GM15510 (cell line): ENCODE results near the gene SNX3.

Experiments
- POLR2A ChIP-seq: IDR thresholded peaks from 3 replicates; pipeline ENCODE4 v1.6.1; 2011; ENCODE audit warnings: borderline replicate concordance; ENCODE audit not compliant: insufficient read length; ENCODE audit errors: extremely low read depth

Gene SNX3

DNA sequence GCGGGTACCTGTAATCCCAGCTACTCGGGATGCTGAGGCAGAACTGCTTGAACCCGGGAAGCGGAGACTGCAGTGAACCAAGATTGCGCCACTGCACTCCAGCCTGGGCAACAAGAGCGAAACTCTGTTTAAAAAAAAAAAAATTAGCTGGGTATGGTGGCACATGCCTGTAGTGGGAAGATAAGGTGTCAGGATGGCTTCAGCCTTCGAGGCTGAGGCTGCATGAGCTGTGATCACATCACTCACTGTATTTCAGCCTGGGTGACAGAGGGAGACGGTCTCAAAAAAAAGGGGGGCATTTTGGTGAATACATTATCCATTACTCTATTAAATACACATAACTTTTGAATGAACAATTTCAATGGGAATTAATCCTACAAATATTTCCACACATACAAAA, 32.4 kb downstream of the SNX3 start:
- no peak for TF ChIP-seq POLR2A

GRCh38 chr6:108227290-108227689, 33.5 kb downstream of the SNX3 start:
- TF ChIP-seq POLR2A, result no peak

DNA sequence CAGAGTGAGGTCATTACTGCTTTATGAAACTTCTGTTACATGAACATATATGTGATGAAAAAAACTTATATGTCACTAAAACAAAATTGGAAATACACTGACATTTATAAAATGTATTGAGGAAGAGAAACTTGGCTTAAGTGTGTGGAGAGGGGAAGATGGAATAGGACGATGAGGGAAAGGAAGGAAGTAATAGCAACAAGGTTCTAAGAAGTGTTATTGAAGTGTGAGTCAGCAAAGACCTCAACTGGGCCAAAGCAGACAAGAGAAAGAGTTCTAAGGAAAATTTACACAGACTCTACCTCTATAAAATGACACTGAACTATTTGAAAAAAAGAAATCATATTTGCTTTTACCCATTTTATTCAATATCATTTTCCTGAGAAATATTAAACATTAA, 38.3 kb downstream of the SNX3 start:
- no peak for TF ChIP-seq POLR2A

DNA sequence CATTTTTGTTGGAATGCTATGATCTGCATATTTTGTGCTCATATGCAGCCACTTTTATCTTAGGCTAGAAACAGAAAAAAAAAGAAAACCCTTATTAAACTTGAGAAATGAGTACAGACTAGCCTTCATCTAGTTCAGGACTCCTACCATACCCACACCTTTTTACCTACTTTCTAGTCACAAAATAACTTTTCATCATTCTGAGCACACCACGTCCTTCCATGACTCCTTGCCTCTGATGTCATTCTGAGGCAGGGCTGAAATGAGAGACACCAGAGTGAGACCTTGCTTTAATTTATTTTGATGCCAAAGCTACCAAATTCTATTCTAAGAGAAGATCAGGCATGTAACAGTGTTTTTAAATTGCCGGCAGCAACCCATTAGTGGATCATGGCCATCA, 38.8 kb downstream of the SNX3 start:
- no peak for TF ChIP-seq POLR2A

- no peak for TF ChIP-seq POLR2A
Observed at GRCh38 chr6:108211671-108212070, 49.2 kb downstream of the SNX3 start.

DNA sequence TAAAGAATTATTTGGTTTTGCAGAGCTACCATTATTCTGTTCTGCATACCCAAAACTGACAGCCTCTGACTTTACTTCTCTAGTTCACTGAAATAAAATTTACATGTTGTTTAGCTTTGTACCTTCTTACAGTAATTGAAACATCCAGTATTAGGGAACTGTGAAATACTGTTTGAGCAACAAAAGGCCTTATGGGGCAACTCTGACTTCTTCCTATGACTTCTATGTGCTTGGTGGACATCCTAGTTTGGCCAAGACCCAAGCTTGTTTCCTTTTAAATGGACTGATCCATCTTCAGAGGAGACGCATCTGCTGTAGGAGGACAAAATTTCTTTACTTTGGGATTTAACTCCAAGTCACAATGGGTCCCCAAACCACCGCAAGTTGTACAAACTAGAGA, 50.3 kb downstream of the SNX3 start:
- no peak for TF ChIP-seq POLR2A

- TF ChIP-seq POLR2A, result no peak
Observed at GRCh38 chr6:108209738-108210137, 51.1 kb downstream of the SNX3 start.

- TF ChIP-seq POLR2A, result no peak
Observed at GRCh38 chr6:108207013-108207412, 53.8 kb downstream of the SNX3 start.

- no peak for TF ChIP-seq POLR2A
Observed at GRCh38 chr6:108203189-108204112, 57.4 kb downstream of the SNX3 start.

GRCh38 chr6:108200631-108201030, 60.2 kb downstream of the SNX3 start:
- TF ChIP-seq POLR2A, result no peak

DNA sequence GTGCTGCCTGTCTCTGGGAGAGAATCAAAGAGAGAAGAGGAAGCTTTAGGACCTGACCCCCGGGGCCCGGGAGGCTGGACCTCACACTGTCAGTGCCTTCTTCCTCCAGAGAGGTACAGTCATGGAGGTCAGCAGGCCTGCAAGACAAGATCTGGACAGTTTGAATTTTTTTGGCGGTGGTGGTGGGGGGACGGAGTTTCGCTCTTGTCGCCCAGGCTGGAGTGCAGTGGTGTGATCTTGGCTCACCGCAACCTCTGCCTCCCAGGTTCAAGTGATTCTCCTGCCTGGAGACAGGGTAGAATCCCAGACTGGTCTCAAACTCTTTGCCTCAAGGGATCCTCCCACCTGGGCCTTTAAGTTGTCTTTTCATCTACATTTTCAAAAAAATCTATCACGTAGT, 60.7 kb downstream of the SNX3 start:
- TF ChIP-seq POLR2A, result no peak

- no peak for TF ChIP-seq POLR2A
Observed at GRCh38 chr6:108198761-108199498, 61.9 kb downstream of the SNX3 start.

DNA sequence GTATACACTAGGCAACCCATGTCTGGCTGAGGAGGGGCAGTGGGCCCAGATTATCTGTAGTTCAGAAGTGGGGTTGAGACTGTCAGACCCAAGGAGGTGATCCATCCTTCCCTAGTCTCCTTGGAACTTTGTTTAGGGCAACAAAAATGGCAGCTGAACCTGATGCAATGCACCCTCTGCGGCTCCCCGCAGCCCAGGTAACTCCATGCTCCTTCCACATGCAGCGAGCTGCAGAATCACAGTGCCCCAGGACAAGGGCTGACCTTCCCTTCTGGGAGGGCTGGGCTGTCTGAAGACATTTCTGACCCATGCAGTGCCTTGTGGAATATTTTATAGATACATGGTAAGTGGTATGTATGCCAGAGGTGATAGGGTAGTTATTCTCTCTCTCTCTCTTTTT, 65.6 kb downstream of the SNX3 start:
- TF ChIP-seq POLR2A, result no peak

DNA sequence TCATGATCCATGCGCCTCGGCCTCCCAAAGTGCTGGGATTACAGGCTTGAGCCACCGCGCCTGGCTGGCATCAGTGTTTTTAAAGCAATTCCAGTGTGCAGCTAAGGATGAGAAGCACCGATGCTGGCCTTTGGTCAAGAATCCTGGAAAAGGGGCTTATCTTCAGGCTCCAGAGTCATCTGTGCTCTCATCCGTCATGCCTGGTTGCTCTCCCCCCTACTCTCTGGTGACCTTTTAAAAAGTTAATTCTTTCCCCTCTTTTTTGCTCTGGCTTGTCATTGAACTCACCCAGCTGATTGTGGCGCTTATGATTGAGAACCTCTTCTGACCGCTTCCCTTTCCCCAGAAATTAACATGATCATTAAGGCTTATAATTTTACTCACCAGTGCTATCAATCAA, 66.3 kb downstream of the SNX3 start:
- TF ChIP-seq POLR2A, result no peak

DNA sequence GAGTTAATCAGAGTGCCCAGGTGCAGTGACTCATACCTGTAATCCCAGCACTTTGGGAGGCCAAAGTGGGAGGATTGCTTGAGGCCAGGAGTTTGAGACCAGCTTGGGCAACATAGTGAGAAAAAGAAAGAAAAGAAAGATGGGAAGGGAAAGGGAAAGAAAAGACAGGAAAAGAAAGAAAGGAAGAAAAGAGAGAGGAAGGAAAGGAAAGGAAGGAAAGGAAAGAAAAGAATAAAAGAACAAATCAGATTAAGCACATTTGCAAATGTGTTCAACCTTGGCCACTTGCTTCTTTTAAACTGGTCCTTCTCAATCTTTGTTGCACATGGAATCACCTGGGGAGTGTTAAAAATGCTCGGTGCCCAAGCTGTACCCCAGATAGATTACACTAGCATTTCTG, 67.0 kb downstream of the SNX3 start:
- TF ChIP-seq POLR2A, result no peak

DNA sequence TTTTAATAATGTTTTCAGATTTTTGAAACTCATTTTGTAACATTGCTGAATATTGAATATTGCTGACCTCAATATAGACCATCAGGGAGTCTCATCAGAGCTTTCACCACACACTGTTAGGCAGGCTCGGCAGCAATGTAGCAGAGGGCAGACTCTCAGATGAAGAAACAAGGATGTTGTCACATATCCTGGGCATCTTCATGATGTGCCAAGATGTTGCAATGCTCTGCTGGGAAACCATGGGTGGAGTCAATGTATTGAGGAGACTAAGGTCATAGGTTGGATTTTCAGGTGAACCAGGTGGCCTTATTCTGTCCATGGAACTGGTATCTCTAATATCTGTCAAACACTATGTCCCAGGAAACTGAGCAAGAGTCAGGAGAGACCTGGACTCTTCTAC, 67.7 kb downstream of the SNX3 start:
- TF ChIP-seq POLR2A, result no peak
